NCI-H1436 (cell line): ENCODE data around the gene TRAK2.
A peak's percentile ranks its signal among the peaks of the same experiment; 100 is the strongest.
"Not testable (repeated sequence)": the region's sequence is repeated elsewhere in the genome, so short reads cannot be mapped to it uniquely, and the experiment has no call there.

ENCODE experiments used
- DNase-seq: peaks from one replicate; lab custom pipeline; 2025; lab: John Stamatoyannopoulos, UW

Gene TRAK2

DNA sequence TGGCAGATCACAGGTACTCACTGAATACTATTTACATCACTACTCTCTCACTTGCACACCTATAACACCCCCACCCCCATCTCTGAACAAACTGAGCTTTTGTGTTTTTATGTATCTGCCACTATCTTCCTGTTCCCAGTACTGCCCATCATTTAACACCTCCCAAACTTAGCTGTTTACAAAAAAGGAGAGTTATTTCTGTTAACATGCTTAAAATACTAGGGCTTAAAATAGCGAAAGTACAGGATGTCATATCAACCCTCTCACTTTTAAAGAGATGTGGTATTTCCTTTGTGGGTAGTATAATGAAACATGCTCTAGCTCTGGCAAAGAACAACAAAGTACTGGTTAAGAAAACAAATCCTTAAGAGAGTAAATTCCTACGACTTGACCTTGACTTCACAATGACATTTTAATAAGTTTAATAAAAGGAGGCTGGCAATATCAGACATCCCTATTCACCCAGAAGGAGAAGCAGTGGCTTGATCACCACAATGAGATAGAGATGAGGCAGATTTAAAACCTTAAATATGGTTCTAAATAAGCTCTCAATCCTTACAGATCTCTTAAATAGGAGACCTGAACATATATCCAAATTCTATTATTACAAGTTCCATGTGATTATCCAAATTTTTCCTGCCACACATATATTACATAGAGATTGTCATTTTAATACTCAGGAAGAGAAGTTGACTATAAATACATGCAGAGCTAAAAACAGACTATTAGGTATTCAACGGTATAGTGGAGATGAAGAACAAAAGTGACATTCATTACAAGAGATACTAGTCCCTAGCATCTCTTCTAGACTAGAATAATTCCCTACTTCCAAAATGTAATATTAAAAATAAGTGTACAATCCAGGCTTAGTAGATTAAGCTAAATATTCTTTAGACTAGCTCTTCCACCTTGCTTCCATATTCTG is 36.9 kb downstream of the TRAK2 start:
- no peak for DNase-seq

GRCh38 chr2:201413552-201413951 is 37.7 kb downstream of the TRAK2 start:
- DNase-seq = no peak

GRCh38 chr2:201413143-201413542 is 38.1 kb downstream of the TRAK2 start:
- no peak for DNase-seq

DNA sequence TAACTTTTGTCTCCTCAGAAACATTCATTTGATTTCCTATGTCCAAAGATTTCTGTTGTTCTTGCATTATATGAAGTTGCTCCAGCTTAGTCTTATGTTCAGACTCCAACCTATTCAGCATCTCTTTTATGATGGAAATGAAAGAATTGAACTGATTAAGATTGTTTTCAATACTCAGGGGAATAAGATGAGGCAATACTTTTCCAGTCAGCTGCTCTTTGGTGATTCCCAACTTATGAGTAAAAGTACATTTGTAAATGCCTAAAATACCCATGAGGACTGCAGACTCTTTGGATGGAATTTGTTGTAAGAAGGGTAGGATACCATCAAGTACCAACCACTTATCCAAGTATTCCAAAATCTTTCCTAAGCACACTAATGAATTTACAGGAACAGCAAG is 39.8 kb downstream of the TRAK2 start:
- DNase-seq = no peak

- DNase-seq = no peak
These were observed 42.3 kb downstream of the TRAK2 start for GRCh38 chr2:201408931-201409330.

DNA sequence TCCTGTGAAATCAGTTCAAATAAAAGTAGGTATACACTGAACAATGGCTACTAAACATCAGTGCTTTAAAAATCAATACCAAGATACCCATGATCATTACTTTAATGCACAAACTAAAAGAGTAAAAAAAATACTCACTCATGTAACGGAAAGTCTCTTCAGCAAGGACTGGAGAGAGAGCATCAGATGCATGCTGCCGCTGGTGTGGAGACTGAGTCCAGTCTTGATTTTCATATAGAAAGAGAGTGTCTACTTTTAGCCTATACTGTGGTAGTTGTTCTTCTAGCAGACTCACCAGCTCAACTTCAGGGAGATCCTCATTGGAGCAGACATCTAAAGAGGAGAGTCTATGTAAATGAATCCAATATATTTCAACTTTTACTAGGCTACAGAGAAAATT is 44.0 kb downstream of the TRAK2 start:
- DNase-seq = no peak

DNA sequence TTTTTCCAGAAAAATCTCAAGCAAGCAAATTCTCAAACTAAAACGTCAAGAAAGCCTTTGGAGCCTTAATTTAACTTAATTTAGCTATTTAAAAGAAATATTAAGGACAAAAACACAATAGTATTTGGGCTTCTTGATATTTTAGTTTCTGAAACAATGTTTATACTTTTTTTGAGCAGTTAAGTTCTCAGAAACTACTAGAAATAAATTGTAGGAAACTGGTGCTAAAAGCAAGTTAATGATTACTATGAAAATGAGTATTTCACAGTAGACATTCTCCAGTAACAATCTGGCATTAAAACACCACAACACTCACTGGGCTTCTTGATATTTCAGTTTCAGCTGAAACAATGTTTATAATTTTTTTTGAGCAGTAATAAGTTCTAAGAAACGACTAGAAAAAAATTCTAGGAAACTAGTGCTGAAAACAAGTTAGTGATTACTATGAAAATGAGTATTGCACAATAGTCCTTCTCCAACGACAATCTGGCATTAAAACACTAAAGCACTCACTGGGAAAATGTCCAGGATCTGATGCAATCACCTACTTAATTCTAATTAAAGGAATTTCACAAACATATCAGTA is 45.1 kb downstream of the TRAK2 start:
- no peak for DNase-seq

- DNase-seq = no peak
These were observed 46.5 kb downstream of the TRAK2 start for GRCh38 chr2:201404699-201405280.

GRCh38 chr2:201403880-201404279 is 47.4 kb downstream of the TRAK2 start:
- no peak for DNase-seq

GRCh38 chr2:201402651-201403562 is 48.4 kb downstream of the TRAK2 start:
- DNase-seq = no peak

- no peak for DNase-seq
These were observed 49.4 kb downstream of the TRAK2 start for GRCh38 chr2:201401815-201402214.

DNA sequence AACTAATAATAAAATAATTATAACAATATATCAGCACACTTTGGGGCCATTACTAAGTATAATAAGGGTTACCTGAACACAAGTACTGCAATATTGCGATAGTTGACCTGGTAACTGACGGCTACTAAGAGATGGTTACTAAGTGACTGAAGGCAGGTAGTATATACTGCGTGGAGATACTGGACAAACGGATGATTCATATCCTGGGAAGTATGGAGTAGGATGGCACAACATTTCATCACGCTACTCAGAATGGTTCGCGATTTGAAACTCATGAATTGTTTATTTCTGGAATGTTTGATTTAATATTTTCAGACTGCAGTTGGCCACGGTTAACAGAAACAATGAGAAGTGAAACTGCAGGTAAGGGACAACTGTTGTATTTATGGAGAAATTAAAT is 54.7 kb downstream of the TRAK2 start:
- DNase-seq = no peak

DNA sequence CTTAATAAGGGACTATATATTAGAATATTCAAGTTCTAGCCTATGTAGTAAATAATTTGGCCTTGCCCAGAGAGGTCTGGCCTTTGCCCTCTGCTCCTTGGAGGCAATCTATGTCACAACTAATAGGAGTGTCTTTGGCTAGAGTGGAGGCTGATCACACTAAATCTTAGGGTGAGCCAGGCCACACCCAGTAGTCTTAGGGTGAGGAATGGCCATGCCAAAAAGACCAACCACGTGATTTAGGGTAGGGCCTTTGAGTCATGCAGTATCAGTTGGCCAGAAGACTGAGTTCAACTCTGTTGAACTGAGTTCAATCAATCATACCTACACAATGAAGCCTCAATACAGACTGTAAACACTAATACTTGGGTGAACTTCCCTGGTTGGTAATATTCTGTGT is 68.1 kb downstream of the TRAK2 start:
- DNase-seq = no peak

- DNase-seq = no peak
These were observed 72.5 kb downstream of the TRAK2 start for GRCh38 chr2:201378496-201379397.

DNA sequence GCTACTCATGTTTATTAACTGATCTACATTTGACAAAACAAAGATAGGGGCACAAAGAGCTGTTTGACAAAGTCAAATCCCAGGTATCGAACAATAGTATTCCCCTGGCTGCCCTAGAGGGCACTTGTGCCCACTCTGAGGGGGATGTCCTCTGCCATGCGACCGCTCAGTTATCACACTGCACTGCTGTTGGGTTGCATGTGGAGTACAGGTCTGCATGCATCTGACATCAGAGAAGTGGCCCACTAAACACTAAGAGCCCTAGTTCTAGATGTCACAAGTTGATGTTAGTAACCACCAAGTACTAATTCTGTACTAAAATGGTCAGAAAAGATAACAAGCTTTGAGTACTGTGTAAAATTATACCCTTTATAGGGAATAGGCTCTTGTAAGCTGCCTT is 74.0 kb downstream of the TRAK2 start:
- DNase-seq = no peak

DNA sequence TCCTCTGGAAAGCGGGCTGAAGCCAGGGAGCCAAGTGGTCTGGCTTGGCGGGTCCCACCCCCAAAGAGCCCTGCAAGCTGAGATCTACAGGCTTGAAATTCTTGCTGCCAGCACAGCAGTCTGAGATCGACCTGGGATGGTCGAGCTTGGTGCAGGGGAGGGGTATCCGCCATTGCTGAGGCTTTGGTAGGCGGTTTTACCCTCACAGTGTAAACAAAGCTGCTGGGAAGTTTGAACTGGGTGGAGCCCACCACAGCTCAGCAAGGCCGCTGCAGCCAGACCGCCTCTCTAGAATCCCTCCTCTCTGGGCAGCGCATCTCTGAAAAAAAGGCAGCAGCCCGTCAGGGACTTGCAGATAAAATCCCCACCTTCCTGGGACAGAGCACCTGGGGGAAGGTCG is 81.5 kb downstream of the TRAK2 start:
- DNase-seq = no peak

DNA sequence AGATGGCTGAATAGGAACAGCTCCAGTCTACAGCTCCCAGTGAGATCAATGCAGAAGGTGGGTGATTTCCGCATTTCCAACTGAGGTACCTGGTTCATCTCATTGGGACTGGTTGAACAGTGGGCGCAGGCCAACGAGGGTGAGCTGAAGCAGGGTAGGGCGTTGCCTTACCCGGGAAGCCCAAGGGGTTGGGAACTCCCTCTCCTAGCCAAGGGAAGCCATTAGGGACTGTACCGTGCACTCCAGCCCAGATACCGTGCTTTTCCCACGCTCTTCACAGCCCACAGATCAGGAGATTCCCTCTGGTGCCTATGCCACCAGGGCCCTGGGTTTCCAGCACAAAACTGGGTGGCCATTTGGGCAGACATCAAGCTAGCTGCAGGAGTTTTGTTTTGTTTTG is 81.9 kb downstream of the TRAK2 start:
- not testable (repeated sequence) for DNase-seq

DNA sequence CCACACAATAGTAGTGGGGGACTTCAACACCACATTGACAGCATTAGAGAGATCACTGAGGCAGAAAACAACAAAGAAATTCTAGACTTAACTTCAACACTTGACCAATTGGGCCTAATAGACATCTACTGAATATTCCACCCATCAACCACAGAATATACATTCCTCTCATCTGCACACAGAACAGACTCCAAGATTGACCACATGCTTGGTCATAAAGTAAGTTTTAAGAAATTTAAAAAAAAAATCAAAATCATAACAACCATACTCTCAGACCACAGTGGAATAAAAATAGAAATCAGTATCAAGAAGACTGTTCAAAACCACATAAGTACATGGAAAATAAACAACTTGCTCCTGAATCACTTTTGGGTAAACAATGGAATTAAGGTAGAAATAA is 85.1 kb downstream of the TRAK2 start:
- no peak for DNase-seq

DNA sequence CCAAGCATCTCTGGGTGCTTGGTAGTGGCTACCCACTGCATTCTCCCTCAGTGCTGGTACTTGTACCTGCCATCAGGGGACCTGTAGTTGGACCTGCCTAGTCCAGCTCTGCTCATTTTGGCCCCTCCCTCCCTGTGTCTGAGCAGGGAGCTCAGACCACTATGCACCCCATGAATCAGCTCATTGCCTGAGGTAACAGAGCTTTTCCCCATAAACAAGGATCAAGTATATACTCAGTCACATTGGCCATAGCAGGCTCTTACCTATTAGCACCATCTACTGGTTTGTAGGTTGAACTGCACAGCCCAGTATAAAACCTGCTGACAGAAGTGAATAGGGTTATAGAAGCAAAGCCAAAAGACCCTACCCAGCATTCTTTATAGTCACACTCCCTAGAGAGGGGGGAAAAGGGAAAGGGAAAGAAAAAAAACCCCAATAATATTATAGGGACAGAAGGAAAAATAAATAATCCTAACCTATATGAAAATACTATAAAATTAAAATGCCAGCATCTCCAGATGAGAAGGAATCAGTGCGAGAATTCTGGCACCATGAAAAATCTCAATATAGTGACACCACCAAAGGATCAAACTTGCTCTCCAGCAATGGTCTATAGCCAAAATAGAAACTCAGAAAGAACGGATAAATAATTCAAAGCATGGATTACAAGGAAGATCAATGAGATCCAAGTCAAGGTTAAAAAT is 87.2 kb downstream of the TRAK2 start:
- peak; percentile 34 for DNase-seq

DNA sequence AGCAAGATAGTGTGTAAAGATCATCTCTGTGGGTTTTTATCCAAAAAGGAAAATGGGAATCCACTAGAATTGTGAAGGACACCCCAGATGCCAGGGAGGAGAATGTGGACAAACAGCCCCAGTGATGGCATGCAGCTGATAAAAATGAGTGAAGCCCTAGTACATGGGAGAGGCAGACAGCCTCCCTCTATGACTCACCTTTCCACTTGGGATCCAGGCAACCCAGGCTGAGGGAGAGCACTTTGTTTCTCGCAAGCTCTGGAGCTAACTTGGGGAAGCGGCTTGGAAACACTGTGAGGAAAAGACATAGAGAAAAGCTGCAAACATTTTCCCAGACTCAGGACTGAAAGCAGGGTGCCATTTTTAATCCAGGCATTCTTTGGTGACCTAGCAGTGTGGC is 88.9 kb downstream of the TRAK2 start:
- no peak for DNase-seq
